ENCODE data around the gene WNK4.

The WNK4 gene

GRCh38 chr17:42803074-42803883 is 22.9 kb downstream of the WNK4 start:
- H3K4me3 ChIP-seq (replicated peaks; ENCODE audit: insufficient read depth, low read length) = no peak overlapping the region
- no peak for DNase-seq (ENCODE audit: low read depth in 1 of 2, low spot score in 1 of 2)
- H3K27ac ChIP-seq (replicated peaks) = no peak overlapping the region
- no peaks in the 10 kb centered on the region for H3K27me3 ChIP-seq (ENCODE audit: insufficient read depth, poor library complexity, severe bottlenecking)
- TF ChIP-seq SPI1 (IDR thresholded peaks at IDR 0.05; ENCODE audit: borderline replicate concordance, low read depth) = no peak
- TF ChIP-seq REST (IDR thresholded peaks at IDR 0.05; ENCODE audit: insufficient replicate concordance, low read depth) = no peak
- TF ChIP-seq POLR2AphosphoS5 (IDR thresholded peaks at IDR 0.05; ENCODE audit: low read depth) = no peak
- TF ChIP-seq CTCF (IDR thresholded peaks at IDR 0.05; ENCODE audit: insufficient read depth, low read length) = no peak
- TF ChIP-seq GABPA (IDR thresholded peaks at IDR 0.05; ENCODE audit: low read depth) = no peak

GRCh38 chr17:42804918-42805367 is 24.5 kb downstream of the WNK4 start:
- Histone ChIP-seq H3K27ac (replicated peaks) (no peak overlapping the region), H3K27me3 (ENCODE audit: insufficient read depth, poor library complexity, severe bottlenecking) (no peaks in the 10 kb centered on the region), H3K4me3 (replicated peaks; ENCODE audit: insufficient read depth, low read length) (no peak overlapping the region)
- TF ChIP-seq REST (IDR thresholded peaks at IDR 0.05; ENCODE audit: insufficient replicate concordance, low read depth) (no peak), GABPA (IDR thresholded peaks at IDR 0.05; ENCODE audit: low read depth) (no peak), POLR2AphosphoS5 (IDR thresholded peaks at IDR 0.05; ENCODE audit: low read depth) (no peak), CTCF (IDR thresholded peaks at IDR 0.05; ENCODE audit: insufficient read depth, low read length) (no peak), SPI1 (IDR thresholded peaks at IDR 0.05; ENCODE audit: borderline replicate concordance, low read depth) (no peak)
- no peak for DNase-seq (ENCODE audit: low read depth in 1 of 2, low spot score in 1 of 2)

- no peaks in the 10 kb centered on the region for H3K27me3 ChIP-seq (ENCODE audit: insufficient read depth, poor library complexity, severe bottlenecking)
- no peak overlapping the region for H3K4me3 ChIP-seq (replicated peaks; ENCODE audit: insufficient read depth, low read length)
- no peak for TF ChIP-seq POLR2AphosphoS5 (IDR thresholded peaks at IDR 0.05; ENCODE audit: low read depth)
- TF ChIP-seq SPI1 (IDR thresholded peaks at IDR 0.05; ENCODE audit: borderline replicate concordance, low read depth) = no peak
- no peak for TF ChIP-seq CTCF (IDR thresholded peaks at IDR 0.05; ENCODE audit: insufficient read depth, low read length)
- TF ChIP-seq REST (IDR thresholded peaks at IDR 0.05; ENCODE audit: insufficient replicate concordance, low read depth) = no peak
- no peak for TF ChIP-seq GABPA (IDR thresholded peaks at IDR 0.05; ENCODE audit: low read depth)
- DNase-seq (ENCODE audit: low read depth in 1 of 2, low spot score in 1 of 2) = no peak
- no peak overlapping the region for H3K27ac ChIP-seq (replicated peaks)
These were observed 25.8 kb downstream of the WNK4 start for GRCh38 chr17:42806249-42806648.
